ENCODE results near the gene PARVG.

- TF ChIP-seq, protein P1, sequence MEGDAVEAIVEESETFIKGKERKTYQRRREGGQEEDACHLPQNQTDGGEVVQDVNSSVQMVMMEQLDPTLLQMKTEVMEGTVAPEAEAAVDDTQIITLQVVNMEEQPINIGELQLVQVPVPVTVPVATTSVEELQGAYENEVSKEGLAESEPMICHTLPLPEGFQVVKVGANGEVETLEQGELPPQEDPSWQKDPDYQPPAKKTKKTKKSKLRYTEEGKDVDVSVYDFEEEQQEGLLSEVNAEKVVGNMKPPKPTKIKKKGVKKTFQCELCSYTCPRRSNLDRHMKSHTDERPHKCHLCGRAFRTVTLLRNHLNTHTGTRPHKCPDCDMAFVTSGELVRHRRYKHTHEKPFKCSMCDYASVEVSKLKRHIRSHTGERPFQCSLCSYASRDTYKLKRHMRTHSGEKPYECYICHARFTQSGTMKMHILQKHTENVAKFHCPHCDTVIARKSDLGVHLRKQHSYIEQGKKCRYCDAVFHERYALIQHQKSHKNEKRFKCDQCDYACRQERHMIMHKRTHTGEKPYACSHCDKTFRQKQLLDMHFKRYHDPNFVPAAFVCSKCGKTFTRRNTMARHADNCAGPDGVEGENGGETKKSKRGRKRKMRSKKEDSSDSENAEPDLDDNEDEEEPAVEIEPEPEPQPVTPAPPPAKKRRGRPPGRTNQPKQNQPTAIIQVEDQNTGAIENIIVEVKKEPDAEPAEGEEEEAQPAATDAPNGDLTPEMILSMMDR (IDR thresholded peaks at IDR 0.05; ENCODE audit: low read depth, low read length) = no peak
- no peak for TF ChIP-seq EZH2phosphoT487 (IDR thresholded peaks at IDR 0.05; ENCODE audit: low read depth)
Observed at GRCh38 chr22:44192098-44192815, 11.5 kb downstream of the PARVG start.

All from OCI-LY3 (cell line).